GM21381 (cell line): ENCODE results near the gene FMN2.

Experiments
- ATAC-seq: cut with Tn5 transposase; IDR thresholded peaks from one replicate; pipeline ENCODE4 v1.9.1; 2021; ENCODE audit warnings: mild to moderate bottlenecking, moderate library complexity; ENCODE audit not compliant: unreplicated experiment

The FMN2 gene

DNA sequence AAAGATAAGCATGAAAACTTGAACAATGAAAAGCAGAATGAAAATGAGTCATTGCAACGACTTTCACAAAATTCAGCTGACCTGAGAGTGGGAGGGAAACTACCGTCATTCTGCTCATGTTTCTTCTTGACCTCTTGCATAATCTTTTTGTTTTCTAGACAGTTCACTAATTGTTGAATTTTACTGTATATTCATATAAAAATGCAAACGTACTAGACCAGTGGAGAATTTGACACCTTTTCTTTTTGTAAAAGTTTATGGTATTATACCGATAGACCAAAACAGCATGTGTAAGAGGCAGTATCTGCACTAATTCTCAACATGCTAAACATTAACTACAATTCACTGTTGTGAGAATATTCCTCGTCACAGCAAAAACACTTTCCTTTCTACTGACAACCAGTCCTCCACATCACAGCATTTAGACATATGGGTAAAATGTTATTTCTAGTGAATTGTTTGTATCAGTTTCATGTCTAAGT lies 382.5 kb downstream of the FMN2 start:
- no peak for ATAC-seq

DNA sequence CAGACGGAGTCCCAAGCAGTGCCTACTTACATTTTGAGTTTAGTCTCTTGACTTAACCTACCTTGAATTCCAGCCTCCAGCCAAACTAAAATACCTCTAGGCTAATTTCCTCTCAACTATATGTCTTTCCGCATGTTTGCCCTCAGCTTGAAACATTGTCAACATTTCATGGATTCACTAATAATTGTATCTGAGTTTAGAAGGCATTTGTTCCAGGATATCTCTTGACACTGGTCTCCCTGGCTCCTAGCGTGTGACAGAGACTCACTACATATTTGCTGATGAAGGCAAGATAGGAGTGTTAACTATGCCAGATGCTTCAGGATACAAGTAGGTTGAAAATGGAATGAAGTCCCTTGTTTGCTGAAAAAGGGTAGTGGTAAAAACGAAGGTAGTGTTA lies 384.1 kb downstream of the FMN2 start:
- ATAC-seq = no peak

DNA sequence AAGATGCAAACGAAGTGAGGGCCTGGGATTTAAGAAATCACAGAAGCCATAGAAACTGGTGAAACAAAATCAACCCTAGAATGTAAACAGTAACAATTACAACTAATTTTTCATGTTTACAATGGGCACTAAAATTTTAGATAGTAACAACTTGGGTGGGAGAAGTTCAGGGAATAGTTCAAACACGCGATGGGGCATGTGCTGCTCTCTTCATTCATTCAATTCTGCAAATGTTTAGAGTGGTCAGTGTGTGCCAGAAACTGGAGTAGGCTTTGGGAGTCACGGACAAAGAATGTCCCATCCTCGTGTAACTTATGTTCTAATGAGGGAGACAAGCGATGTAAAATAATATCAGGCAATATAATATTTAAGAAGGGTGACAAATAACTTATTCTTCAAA lies 386.9 kb downstream of the FMN2 start:
- no peak for ATAC-seq

- ATAC-seq = no peak
Observed at GRCh38 chr1:240484804-240485443, 393.2 kb downstream of the FMN2 start.

- no peak for ATAC-seq
Observed at GRCh38 chr1:240486611-240487010, 394.9 kb downstream of the FMN2 start.

DNA sequence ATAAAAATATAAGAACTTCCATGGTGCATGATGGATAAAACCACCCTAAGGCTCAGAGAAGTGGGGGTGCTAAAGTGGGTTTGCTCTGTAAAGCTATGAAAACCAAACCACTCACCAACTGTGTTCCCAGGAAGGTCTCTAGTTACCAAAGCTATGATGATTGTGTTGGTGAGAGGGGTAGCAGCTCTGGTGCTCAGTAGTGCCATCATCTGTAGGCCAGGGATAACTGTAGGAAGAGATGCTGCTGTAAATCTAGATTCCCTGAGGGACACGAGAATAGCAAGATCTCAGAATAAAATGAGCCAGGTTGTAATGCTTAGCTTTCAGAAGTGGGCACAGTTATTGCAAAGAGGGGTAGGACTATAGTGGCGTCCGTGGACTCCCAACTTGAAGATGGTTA lies 395.8 kb downstream of the FMN2 start:
- no peak for ATAC-seq

GRCh38 chr1:240491156-240491555 lies 399.5 kb downstream of the FMN2 start:
- ATAC-seq = no peak

DNA sequence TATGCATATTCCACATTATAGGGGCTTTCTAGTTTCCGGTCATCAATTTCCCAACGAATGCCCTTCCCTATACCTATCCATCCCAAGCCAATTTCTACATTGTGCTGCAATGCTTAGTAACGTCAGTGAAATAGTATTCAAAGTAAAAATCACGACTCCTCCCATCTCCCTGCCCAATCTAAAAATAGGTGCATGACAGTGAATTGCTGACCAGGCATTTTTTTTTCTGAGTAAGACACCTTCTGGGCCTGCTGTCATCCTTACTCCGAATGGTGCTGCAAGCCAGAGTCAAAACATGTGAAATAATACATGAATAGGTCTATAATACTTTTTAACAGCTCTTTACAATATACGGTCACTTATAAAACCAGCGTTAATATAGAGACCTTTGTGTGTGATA lies 400.1 kb downstream of the FMN2 start:
- ATAC-seq = no peak

- no peak for ATAC-seq
Observed at GRCh38 chr1:240492832-240493440, 401.3 kb downstream of the FMN2 start.

DNA sequence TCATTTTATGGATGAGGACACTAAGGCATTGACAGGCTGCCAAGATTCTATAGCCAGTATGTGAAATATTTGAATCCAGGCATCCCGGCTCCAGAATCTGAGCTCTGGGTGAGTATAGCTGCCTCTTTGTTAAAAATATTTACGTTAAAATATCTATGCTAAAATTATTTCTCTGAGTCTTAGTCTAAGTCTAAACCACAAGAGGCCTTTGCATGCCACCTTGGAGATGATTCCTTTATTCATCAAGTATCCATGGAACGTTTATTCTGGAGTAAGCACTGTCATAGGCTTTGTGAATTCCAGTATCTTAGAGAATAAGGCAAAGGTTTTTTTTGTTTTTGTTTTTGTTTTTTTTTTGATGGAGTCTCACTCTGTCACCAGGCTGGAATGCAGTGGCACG lies 403.9 kb downstream of the FMN2 start:
- ATAC-seq = no peak

DNA sequence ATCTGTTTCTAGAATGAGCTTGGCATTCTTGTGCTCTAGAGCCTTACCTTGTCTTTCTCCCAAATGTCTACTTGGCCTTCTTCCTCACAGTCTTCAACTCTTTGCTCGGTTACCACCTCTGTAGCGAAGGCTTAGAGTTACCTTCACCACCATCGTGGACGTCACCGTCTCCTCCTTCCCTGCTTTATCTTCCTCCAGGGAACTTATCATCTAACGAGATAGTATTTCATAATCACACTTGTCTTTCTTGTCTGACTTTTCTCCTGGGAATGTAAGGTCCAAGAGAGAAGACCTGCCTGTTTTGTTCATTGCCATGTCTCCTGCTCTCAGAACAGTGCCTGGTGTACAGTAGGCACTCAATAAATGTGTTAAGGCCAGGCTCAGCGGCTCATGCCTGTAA lies 404.7 kb downstream of the FMN2 start:
- ATAC-seq = no peak

DNA sequence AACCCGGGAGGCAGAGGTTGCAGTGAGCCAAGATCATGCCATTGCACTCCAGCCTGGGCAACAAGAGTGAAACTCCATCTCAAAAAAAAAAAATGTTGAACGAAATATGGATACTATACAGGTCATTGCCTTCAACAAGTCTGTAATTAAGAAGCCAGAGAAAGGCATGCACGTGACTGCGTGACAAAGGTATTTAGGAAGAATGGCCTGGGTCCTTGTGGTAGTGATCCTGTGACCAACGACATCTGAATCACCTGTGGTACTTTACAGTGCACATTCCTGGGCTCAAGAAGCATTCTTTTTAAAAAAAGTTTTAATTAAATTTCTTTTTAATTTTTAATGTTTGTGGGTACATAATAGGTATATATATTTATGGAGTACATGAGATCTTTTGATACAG lies 405.3 kb downstream of the FMN2 start:
- no peak for ATAC-seq

- no peak for ATAC-seq
Observed at GRCh38 chr1:240497908-240498307, 406.2 kb downstream of the FMN2 start.

DNA sequence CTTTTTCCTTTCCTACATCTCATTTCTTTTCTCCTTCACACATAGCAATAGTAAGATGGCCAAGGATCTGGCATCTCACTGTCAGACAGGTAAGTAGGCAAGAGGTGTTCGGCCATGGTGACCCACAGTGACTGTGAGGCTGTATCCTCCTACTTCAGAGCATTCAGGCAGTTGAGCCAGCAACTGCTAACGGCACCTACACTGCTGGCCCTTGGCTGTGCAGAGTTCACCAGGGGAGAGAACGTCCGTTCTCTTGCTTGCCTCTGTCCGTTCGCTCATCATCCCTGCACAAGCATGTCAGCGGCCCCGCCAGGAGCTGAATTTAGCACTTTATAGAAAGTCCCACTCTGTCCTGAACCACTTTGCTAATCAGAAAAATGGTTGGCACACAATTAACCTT lies 406.7 kb downstream of the FMN2 start:
- ATAC-seq = no peak

- ATAC-seq = no peak
Observed at GRCh38 chr1:240499012-240499411, 407.3 kb downstream of the FMN2 start.

DNA sequence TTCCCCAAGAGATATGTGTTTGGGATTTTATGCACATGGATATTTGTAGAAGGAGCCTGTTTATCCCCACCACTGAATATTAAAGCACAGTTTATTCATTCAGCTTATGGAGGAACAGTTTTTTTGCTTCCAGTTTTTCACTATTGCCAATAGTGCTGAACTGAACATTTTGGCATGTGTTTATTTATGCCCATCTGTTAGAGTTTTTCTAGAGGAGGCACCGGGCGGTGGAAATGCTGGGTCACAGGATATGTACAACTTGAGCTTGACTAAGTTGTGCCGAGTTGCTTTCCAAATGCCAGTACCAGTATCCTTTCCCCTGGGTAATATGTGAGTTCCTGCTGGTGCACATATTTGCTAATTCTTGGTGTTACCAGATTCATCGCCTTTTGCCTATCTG lies 409.0 kb downstream of the FMN2 start:
- no peak for ATAC-seq

- ATAC-seq = no peak
Observed at GRCh38 chr1:240501115-240501514, 409.4 kb downstream of the FMN2 start.

DNA sequence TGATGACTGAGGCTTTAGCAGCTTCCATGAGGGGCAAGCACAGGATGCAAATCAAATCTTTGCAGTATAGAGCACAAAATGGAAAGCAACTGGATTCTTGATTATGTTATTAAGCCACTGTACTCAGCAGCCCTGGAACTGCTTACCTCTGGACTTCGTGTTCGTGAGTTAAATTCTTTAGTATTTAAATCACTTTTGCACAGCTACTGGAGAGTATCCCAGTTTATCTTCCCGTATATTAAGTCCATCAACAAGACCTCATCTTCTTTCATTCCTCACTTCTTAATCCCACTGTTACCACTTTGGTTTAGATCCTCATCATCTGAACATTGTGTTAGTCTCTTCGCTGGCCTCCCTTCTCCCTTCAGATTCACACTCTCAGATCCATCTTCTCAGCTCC lies 411.4 kb downstream of the FMN2 start:
- ATAC-seq = no peak

DNA sequence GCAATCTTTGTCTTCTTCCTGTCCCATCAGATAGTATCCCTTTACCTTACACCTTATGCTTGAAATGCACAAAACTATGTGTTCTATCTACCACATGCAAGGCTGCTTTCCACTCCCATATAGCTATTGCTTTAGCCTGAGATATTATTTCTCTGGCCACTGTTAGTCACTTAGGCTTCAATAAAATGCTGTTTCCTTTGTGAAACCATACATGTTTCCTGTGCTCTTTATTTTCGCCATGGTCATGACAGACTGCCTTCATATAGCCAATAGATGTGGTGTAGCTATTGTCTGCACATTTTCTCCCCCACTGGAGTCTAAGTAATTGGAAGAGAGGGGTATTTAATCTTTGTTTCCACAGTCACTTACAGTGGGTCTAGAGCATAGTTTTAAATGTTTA lies 411.9 kb downstream of the FMN2 start:
- ATAC-seq = no peak

- ATAC-seq = no peak
Observed at GRCh38 chr1:240506176-240506575, 414.5 kb downstream of the FMN2 start.

GRCh38 chr1:240508201-240508600 lies 416.5 kb downstream of the FMN2 start:
- ATAC-seq = no peak

DNA sequence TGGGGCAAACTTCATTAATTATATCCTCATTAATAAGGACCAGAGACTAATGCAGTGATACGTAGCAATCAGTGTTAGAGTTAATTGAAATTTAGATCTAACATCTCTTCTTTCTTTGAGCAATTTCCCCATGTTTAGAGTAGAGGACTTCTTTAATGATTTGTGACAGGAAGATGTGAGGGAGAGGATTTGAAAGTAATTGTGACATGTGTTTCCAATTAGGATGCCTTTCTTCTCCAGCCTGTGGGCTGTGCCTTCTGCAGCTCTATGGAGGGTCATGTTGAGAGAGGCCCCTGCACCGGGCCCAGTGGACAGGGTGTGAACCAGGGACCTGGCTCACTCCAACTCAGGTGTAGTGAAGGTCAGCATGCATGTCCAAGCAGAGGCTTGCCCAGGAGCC lies 417.3 kb downstream of the FMN2 start:
- ATAC-seq = no peak

DNA sequence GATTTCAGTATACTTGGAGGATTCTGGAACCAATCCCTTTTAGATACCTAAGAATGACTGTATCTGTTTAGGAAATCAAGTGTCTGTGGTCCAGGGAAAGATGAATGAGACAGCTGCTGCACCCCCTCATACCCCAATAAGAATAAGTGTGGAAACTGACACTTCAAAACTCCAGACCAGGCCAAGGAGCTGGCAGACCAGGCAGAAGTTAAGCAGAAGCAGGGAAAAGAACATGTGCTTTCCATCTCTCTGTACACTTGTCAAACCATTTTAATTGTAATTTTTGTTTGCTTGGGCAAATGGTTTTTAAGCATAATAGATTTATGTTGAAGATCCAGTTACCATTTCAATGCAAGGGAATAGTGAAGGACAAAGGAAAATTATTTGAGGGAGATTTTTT lies 420.1 kb downstream of the FMN2 start:
- no peak for ATAC-seq
